Measurements from ENCODE around the gene DCC.

GRCh38 chr18:52816121-52816520 is 476.1 kb downstream of the DCC start:
- TF ChIP-seq CTCF (IDR thresholded peaks at IDR 0.05; ENCODE audit: low read depth, low read length, poor library complexity, severe bottlenecking) (no peak), EZH2phosphoT487 (IDR thresholded peaks at IDR 0.05; ENCODE audit: borderline replicate concordance, low read length) (no peak)
